Keratinocyte (primary cell): Measurements from ENCODE around the gene WARS2. TPM values are rescaled to one million over a fixed set of nuclear protein-coding genes. Genes with fewer than 3 reads are reported as not detected.

ENCODE experiments used
- DNase-seq: peaks from one replicate; pipeline ENCODE4 v3.0.0-alpha.2; 2011; ENCODE audit warnings: low read depth, missing footprints, low spot score
- FAIRE-seq: peaks from 2 replicates; lab custom pipeline; 2011; peaks lifted over from hg19 to GRCh38; lab: Jason Lieb, UNC
- H2AFZ ChIP-seq: 2 replicates; pipeline ENCODE4 v1.6.0; 2012; ENCODE audit warnings: low read length, control low read depth, inconsistent platforms; ENCODE audit not compliant: control insufficient read depth
- H3K27ac ChIP-seq: 2 replicates; pipeline ENCODE4 v1.5.1; 2011; ENCODE audit warnings: low read length; ENCODE audit not compliant: control insufficient read depth, insufficient read depth
- H3K27me3 ChIP-seq: 3 replicates; pipeline ENCODE4 v1.6.0; 2011; ENCODE audit warnings: low read length; ENCODE audit not compliant: control insufficient read depth, insufficient read depth; ENCODE audit errors: extremely low read depth
- H3K36me3 ChIP-seq, 2 experiments: 2 replicates in 1 of 2; 3 replicates in 1 of 2; pipeline ENCODE4 v1.5.1; 2011; ENCODE audit warnings: low read length in 2 of 2, mild to moderate bottlenecking in 1 of 2; ENCODE audit not compliant: control insufficient read depth in 2 of 2, insufficient read depth in 2 of 2; ENCODE audit errors: extremely low read depth in 1 of 2
- H3K4me1 ChIP-seq: 3 replicates; pipeline ENCODE4 v1.5.1; 2011; ENCODE audit warnings: low read length; ENCODE audit not compliant: control insufficient read depth, insufficient read depth; ENCODE audit errors: extremely low read depth
- H3K4me2 ChIP-seq: 3 replicates; pipeline ENCODE4 v1.6.0; 2011; ENCODE audit warnings: low read depth, low read length; ENCODE audit not compliant: control insufficient read depth, insufficient read depth; ENCODE audit errors: extremely low read depth
- H3K4me3 ChIP-seq, 3 experiments: fragments of 200-600 bp in 1 of 3; sonication (generic) in 1 of 3; 2 replicates in 2 of 3; 3 replicates in 1 of 3; pipeline ENCODE4 v1.5.1; 2011 to 2016; ENCODE audit warnings: low read length in 3 of 3, mild to moderate bottlenecking in 3 of 3, control low read depth in 2 of 3, inconsistent platforms in 1 of 3, low read depth in 1 of 3, mixed read lengths in 1 of 3, mixed run types in 1 of 3, moderate library complexity in 1 of 3; ENCODE audit not compliant: control insufficient read depth in 2 of 3, insufficient read depth in 2 of 3; ENCODE audit errors: extremely low read depth in 1 of 3
- H3K79me2 ChIP-seq: 2 replicates; pipeline ENCODE4 v1.6.0; 2012; ENCODE audit warnings: low read length; ENCODE audit not compliant: control insufficient read depth, insufficient read depth
- H3K9ac ChIP-seq: 3 replicates; pipeline ENCODE4 v1.6.0; 2011; ENCODE audit warnings: low read length; ENCODE audit not compliant: control insufficient read depth, insufficient read depth; ENCODE audit errors: extremely low read depth
- H3K9me1 ChIP-seq: 3 replicates; pipeline ENCODE4 v1.6.0; 2011; ENCODE audit warnings: low read length; ENCODE audit not compliant: control insufficient read depth, insufficient read depth; ENCODE audit errors: extremely low read depth
- H3K9me3 ChIP-seq: 2 replicates; pipeline ENCODE4 v1.5.1; 2012; ENCODE audit warnings: low read depth, low read length; ENCODE audit not compliant: control insufficient read depth
- H4K20me1 ChIP-seq: 3 replicates; pipeline ENCODE4 v1.6.0; 2011; ENCODE audit warnings: low read length; ENCODE audit not compliant: control insufficient read depth, insufficient read depth; ENCODE audit errors: extremely low read depth
- CTCF ChIP-seq, 3 experiments: IDR thresholded peaks in 1 of 3; conservative IDR thresholded peaks in 1 of 3; optimal IDR thresholded peaks in 1 of 3; 2 replicates in 2 of 3; 3 replicates in 1 of 3; pipeline versions ENCODE3 to v1.5.1; 2011; ENCODE audit warnings: low read length in 3 of 3, mild to moderate bottlenecking in 3 of 3, moderate library complexity in 2 of 3, control low read depth in 1 of 3, inconsistent platforms in 1 of 3; ENCODE audit not compliant: insufficient read depth in 2 of 3; ENCODE audit errors: extremely low read depth in 1 of 3
- EZH2 ChIP-seq: IDR thresholded peaks from one replicate; pipeline ENCODE4 v1.6.1; 2012; ENCODE audit warnings: inconsistent platforms, mild to moderate bottlenecking, low read length, moderate library complexity
- dilution Hi-C: fragments of 300-500 bp; cut with MboI; formaldehyde crosslinking; loops from one replicate; pipeline ENCODE4 v1.7.0; 2020; ENCODE audit warnings: low sequenced_read_pairs; ENCODE audit not compliant: extremely low pct_ligation_motif_present
- polyA plus RNA-seq, 5 experiments: library from polyadenylated mRNA; depleted of rRNA in 3 of 5; stranded (reverse) in 3 of 5; stranded (forward) in 1 of 5; unstranded in 1 of 5; fragments of >200 nt; gene quantifications; 1 replicate in 1 of 5; 2 replicates in 3 of 5; 3 replicates in 1 of 5; pipeline versions ENCODE4 v1.2.1 to v1.2.3, GENCODE V29; 2011 to 2012; ENCODE audit warnings: missing spikeins in 2 of 5, low read depth in 1 of 5, low replicate concordance in 1 of 5

The WARS2 gene
- polyA plus RNA-seq, 1 donor (not counting 4 experiments of a cell fraction or from before 2014, with no cell fraction given) = 10.3 TPM

- peaks cover 20% of the 10 kb centered on the region for H3K4me1 ChIP-seq
- H2AFZ ChIP-seq = no peak overlapping the region
- no peak overlapping the region for H3K27ac ChIP-seq
- no peaks in the 10 kb centered on the region for H4K20me1 ChIP-seq
- no peak for DNase-seq
- peaks cover 2 to 3% of the 10 kb centered on the region in 2 experiments for H3K36me3 ChIP-seq
- H3K79me2 ChIP-seq = peaks cover 14% of the 10 kb centered on the region
- H3K9me3 ChIP-seq = no peaks in the 10 kb centered on the region
- TF ChIP-seq CTCF (optimal IDR thresholded peaks at IDR 0.05 in 1 of 3, IDR thresholded peaks at IDR 0.05 in 1 of 3, conservative IDR thresholded peaks at IDR 0.05 in 1 of 3; ENCODE audit: extremely low read depth in 1 of 3, insufficient read depth in 2 of 3, low read length in 3 of 3) = no peak
- TF ChIP-seq EZH2 = no peak
- dilution Hi-C loops = no loop called here
- H3K4me2 ChIP-seq = no peak overlapping the region
- H3K4me3 ChIP-seq = no peak overlapping the region
- no peaks in the 10 kb centered on the region for H3K9me1 ChIP-seq
- no peaks in the 10 kb centered on the region for H3K27me3 ChIP-seq
- H3K9ac ChIP-seq = no peak overlapping the region
- FAIRE-seq = no peak
These were observed 3.3 kb upstream of the WARS2 start for GRCh38 chr1:119143706-119144105.

GRCh38 chr1:119141660-119142059 is 1.2 kb upstream of the WARS2 start:
- H3K4me1 ChIP-seq = peaks cover 23% of the 10 kb centered on the region
- peaks cover 14% of the 10 kb centered on the region for H3K79me2 ChIP-seq
- H3K36me3 ChIP-seq = peaks cover 0 to 2% of the 10 kb centered on the region in 2 experiments
- peak overlapping the region; percentile 95 for H3K4me2 ChIP-seq
- H3K9me1 ChIP-seq = no peaks in the 10 kb centered on the region
- peak overlapping the region; percentile 96 for H3K27ac ChIP-seq
- H3K9ac ChIP-seq = no peak overlapping the region
- H3K27me3 ChIP-seq = no peaks in the 10 kb centered on the region
- dilution Hi-C loops = no loop called here
- no peaks in the 10 kb centered on the region for H3K9me3 ChIP-seq
- no peak for DNase-seq
- no peak overlapping the region for H2AFZ ChIP-seq
- no peak for FAIRE-seq
- peak overlapping the region in 2 of 3 experiments; percentile 76 to 88 for H3K4me3 ChIP-seq
- TF ChIP-seq EZH2 = no peak
- no peak for TF ChIP-seq CTCF (optimal IDR thresholded peaks at IDR 0.05 in 1 of 3, IDR thresholded peaks at IDR 0.05 in 1 of 3, conservative IDR thresholded peaks at IDR 0.05 in 1 of 3; ENCODE audit: extremely low read depth in 1 of 3, insufficient read depth in 2 of 3, low read length in 3 of 3)
- no peaks in the 10 kb centered on the region for H4K20me1 ChIP-seq
